ENCODE measurements around the gene CNGB1. TPM values are rescaled to one million over a fixed set of nuclear protein-coding genes. Genes with fewer than 3 reads are reported as not detected.

CNGB1 gene
- total RNA-seq, 1 donor from 2014 or later = under 0.01 TPM

DNA sequence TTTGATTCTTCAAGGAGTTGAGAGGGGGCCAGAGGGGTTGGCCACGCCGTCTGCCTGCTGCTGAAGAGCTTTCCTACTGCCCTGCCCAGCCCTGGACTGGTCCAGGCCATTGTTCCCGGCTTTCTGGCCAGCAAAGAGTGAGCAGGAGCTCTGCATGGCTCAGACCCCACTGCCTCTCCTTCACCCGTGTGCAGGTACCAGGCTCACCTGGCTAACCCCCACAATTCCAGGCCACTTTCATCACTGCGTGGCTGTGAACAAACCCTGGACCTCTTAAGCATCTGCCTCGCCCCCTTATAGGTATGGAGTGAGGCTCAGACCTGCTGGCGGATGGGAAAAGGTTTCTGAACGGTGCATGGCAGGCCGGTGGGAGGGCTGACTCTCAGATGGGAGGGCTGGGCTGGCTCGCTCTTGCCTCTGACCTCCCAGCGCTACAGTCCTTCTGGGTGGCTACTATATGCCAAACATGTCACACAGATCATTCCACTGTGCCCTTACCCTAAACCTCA is 20.7 kb upstream of the CNGB1 start:
- Histone ChIP-seq H3K4me3 (ENCODE audit: low read depth, low read length) (no peak overlapping the region), H3K36me3 (ENCODE audit: control insufficient read depth, insufficient read depth, low read length) (peaks cover 12% of the 10 kb centered on the region), H3K27me3 (ENCODE audit: control insufficient read depth, insufficient read depth, low read length) (no peaks in the 10 kb centered on the region)
- no peak for FAIRE-seq
- TF ChIP-seq, protein P1, sequence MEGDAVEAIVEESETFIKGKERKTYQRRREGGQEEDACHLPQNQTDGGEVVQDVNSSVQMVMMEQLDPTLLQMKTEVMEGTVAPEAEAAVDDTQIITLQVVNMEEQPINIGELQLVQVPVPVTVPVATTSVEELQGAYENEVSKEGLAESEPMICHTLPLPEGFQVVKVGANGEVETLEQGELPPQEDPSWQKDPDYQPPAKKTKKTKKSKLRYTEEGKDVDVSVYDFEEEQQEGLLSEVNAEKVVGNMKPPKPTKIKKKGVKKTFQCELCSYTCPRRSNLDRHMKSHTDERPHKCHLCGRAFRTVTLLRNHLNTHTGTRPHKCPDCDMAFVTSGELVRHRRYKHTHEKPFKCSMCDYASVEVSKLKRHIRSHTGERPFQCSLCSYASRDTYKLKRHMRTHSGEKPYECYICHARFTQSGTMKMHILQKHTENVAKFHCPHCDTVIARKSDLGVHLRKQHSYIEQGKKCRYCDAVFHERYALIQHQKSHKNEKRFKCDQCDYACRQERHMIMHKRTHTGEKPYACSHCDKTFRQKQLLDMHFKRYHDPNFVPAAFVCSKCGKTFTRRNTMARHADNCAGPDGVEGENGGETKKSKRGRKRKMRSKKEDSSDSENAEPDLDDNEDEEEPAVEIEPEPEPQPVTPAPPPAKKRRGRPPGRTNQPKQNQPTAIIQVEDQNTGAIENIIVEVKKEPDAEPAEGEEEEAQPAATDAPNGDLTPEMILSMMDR (IDR thresholded peaks at IDR 0.05; ENCODE audit: insufficient read depth, low read length, severe bottlenecking) = no peak
- DNase-seq (ENCODE audit: low read depth) = no peak

DNA sequence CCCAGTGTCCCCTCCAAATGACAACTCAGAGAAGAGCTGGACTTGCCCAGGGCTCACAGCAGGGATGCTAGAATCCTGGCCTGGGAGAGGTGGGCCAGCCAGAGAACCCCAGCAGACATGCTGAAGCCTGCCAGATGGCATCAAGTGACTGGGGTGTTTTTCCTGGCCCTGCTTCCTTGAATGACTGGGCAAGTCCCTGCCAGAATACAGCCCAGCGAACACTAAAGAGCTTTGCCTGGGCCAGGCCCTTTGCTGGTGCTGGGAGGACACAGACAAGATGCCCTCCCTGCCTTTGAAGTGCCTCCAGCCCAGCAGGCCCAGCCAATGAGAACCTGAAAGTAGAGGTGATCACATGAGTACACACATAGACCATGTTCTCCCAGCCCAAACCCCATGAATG is 18.0 kb upstream of the CNGB1 start:
- FAIRE-seq = no peak
- TF ChIP-seq, protein P1 (IDR thresholded peaks at IDR 0.05; ENCODE audit: insufficient read depth, low read length, severe bottlenecking) = no peak
- Histone ChIP-seq H3K4me3 (ENCODE audit: low read depth, low read length) (no peak overlapping the region), H3K27me3 (ENCODE audit: control insufficient read depth, insufficient read depth, low read length) (no peaks in the 10 kb centered on the region), H3K36me3 (ENCODE audit: control insufficient read depth, insufficient read depth, low read length) (no peaks in the 10 kb centered on the region)
- DNase-seq (ENCODE audit: low read depth) = peak; percentile 92

GRCh38 chr16:57987441-57988177 is 16.7 kb upstream of the CNGB1 start:
- TF ChIP-seq, protein P1 (IDR thresholded peaks at IDR 0.05; ENCODE audit: insufficient read depth, low read length, severe bottlenecking) = no peak
- FAIRE-seq = peak; percentile 23
- no peak for DNase-seq (ENCODE audit: low read depth)
- Histone ChIP-seq H3K27me3 (ENCODE audit: control insufficient read depth, insufficient read depth, low read length) (no peaks in the 10 kb centered on the region), H3K36me3 (ENCODE audit: control insufficient read depth, insufficient read depth, low read length) (no peaks in the 10 kb centered on the region), H3K4me3 (ENCODE audit: low read depth, low read length) (no peak overlapping the region)

DNA sequence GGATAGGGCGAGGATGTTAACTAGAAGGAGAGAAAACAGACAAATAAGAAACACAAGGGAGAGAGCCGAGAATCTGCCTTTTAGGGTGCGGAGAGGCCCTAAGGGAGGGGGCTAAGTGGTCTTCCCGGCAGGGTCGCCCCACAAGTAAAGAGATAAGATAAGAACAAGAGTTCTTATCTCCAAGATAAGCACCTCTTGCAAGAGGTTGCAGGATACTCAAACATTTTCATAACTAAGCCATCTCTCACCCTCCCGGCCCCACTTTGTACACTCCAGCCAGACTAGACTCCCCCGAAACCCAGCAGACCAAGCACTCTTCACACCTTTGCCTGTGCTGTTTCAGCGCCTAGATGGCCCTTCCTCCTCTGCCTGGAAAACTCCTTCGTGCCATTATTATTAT is 15.3 kb upstream of the CNGB1 start:
- Histone ChIP-seq H3K4me3 (ENCODE audit: low read depth, low read length) (peak overlapping the region; percentile 65), H3K27me3 (ENCODE audit: control insufficient read depth, insufficient read depth, low read length) (no peaks in the 10 kb centered on the region), H3K36me3 (ENCODE audit: control insufficient read depth, insufficient read depth, low read length) (no peaks in the 10 kb centered on the region)
- TF ChIP-seq, protein P1 (IDR thresholded peaks at IDR 0.05; ENCODE audit: insufficient read depth, low read length, severe bottlenecking) = no peak
- no peak for DNase-seq (ENCODE audit: low read depth)
- FAIRE-seq = no peak

- FAIRE-seq = no peak
- peak; percentile 9 for DNase-seq (ENCODE audit: low read depth)
- H3K27me3 ChIP-seq (ENCODE audit: control insufficient read depth, insufficient read depth, low read length) = no peaks in the 10 kb centered on the region
- TF ChIP-seq, protein P1 (IDR thresholded peaks at IDR 0.05; ENCODE audit: insufficient read depth, low read length, severe bottlenecking) = no peak
- H3K36me3 ChIP-seq (ENCODE audit: control insufficient read depth, insufficient read depth, low read length) = no peaks in the 10 kb centered on the region
- H3K4me3 ChIP-seq (ENCODE audit: low read depth, low read length) = peak overlapping the region; percentile 65
Observed at GRCh38 chr16:57985204-57986181, 14.6 kb upstream of the CNGB1 start.

Data from bronchial epithelial cell (primary cell).